ENCODE results near the gene SURF2. TPM values are rescaled to one million over a fixed set of nuclear protein-coding genes. Genes with fewer than 3 reads are reported as not detected.
A peak's percentile ranks its signal among the peaks of the same experiment; 100 is the strongest.

The SURF2 gene
- total RNA-seq, 1 donor from 2014 or later = 14.5 TPM

- DNase-seq = no peak
- intact Hi-C loops (cut with micrococcal nuclease) = no loop called here
- ATAC-seq = no peak
Measured at GRCh38 chr9:133351526-133351907, 4.8 kb upstream of the SURF2 start.

DNA sequence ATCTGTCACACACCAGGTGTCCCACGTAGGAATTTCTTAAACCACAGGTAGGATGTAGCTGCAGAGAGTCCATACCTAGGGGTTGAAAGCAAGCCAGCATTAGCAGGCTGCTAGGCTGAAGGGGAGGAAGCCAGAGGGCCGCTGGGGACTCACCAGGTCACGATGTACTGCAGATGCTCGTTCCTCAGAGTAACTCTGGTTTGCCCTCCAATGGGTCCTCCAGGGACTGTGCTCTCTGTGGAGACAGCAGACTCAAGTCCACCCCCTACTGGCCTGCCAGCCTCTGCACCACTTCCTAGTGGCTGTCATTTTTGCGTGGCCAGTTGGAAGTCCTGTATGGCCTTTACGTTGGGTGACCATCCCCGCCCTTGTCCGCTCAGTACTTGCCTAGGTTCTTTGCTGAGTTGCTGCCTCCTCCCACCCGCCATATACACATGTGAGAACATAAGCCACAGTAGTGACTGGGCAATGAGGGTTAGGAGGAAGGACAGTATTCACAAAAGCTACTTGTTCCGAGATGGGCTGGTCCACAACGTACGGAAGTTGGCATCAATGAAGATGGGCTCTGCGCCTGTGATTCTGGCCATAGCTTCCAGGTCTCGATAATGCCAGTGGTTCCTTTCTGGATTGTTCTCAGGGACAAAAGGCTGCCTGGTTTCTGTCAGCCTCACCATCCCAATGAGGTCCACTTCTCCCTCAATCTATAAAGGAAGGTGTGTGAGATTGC, 4.3 kb upstream of the SURF2 start:
- no peak for ATAC-seq
- DNase-seq = no peak
- intact Hi-C loops (cut with micrococcal nuclease) = no loop called here

- intact Hi-C loops (cut with micrococcal nuclease) = no loop called here
- ATAC-seq (no peak), DNase-seq (peak; percentile 15)
Measured at GRCh38 chr9:133352635-133353340, 3.6 kb upstream of the SURF2 start.

GRCh38 chr9:133353548-133353947, 2.8 kb upstream of the SURF2 start:
- intact Hi-C loops (cut with micrococcal nuclease) = no loop called here
- DNase-seq (peak; percentile 11), ATAC-seq (no peak)

- intact Hi-C loops (cut with micrococcal nuclease) = no loop called here
- ATAC-seq (no peak), DNase-seq (no peak)
Measured at GRCh38 chr9:133354766-133355165, 1.6 kb upstream of the SURF2 start.

DNA sequence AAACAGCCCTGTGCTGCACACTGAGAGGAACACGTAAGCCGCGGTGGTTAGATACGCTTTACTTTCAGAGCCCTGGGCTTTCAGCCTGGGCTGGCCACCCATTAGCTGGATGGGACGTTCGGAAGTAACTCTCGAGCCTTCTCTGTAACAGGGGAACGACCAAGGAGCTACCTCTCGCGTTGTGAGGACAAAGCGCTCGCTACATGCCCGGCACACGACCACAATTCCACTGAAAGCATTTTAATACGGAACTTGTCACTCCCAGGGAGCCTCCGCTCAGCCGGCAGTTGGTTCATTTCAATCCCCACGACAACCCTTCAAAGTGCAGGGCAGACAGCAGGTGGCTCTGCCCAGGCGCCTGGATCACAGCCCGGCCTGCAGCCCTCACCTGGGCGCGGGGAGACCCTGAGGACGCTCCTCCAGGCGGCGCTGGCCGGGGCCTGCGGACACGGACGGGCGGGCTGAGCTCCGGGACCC, 431 bp upstream of the SURF2 start:
- ATAC-seq = peak; percentile 9
- intact Hi-C loops (cut with micrococcal nuclease) = no loop called here
- no peak for DNase-seq

DNA sequence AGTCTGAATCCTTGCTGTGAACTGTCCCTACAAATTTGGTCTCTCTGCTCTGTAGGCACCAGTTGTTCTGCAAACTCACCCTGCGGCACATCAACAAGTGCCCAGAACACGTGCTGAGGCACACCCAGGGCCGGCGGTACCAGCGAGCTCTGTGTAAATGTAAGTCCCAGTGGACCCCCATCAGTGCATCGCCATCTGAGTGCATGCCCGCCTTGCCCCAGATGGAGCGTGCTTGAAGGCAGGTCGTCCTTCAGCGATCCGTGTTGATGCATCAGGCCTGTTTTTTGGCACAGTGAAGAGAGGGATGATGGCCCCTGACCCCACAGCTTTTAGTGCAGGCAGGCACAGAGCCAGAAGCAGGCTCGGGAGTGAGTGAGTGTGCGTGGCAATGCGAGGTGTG, 1.3 kb downstream of the SURF2 start:
- ATAC-seq = no peak
- DNase-seq = peak; percentile 26
- intact Hi-C loops (cut with micrococcal nuclease) = no loop called here

- DNase-seq (no peak), ATAC-seq (no peak)
- intact Hi-C loops (cut with micrococcal nuclease) = no loop called here
Measured at GRCh38 chr9:133359399-133360175, 3.2 kb downstream of the SURF2 start.

GRCh38 chr9:133360400-133361393, 4.3 kb downstream of the SURF2 start:
- intact Hi-C loops (cut with micrococcal nuclease) = no loop called here
- DNase-seq = no peak
- ATAC-seq = no peak

DNA sequence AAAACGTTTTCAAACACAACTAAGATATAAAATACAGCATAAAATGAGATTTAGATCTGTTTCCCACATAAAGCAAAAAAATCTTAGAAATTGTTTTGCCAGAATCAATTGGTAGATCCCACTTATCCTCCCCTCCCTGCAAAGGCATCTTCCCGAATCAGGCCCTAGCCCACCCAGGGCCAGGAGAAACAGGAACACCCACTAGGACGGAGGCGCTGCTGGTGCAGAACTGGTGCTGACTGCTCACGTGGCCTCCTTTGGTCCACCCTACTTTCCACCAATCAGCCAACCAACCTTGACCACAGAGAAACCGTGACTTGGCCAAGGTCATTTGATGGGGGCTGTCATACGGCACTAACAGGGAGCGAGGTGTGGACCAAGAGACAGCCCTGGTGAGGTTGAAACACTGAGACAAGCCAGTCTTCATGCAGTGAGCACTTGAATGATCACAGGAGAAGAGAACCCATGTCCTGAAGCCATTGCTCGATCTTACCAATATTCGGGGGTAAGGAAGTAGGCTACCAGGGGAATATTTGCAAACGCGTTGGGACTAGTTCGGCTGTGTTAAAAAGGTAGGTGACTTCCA, 5.2 kb downstream of the SURF2 start:
- ATAC-seq = no peak
- no peak for DNase-seq
- intact Hi-C loops (cut with micrococcal nuclease) = no loop called here

DNA sequence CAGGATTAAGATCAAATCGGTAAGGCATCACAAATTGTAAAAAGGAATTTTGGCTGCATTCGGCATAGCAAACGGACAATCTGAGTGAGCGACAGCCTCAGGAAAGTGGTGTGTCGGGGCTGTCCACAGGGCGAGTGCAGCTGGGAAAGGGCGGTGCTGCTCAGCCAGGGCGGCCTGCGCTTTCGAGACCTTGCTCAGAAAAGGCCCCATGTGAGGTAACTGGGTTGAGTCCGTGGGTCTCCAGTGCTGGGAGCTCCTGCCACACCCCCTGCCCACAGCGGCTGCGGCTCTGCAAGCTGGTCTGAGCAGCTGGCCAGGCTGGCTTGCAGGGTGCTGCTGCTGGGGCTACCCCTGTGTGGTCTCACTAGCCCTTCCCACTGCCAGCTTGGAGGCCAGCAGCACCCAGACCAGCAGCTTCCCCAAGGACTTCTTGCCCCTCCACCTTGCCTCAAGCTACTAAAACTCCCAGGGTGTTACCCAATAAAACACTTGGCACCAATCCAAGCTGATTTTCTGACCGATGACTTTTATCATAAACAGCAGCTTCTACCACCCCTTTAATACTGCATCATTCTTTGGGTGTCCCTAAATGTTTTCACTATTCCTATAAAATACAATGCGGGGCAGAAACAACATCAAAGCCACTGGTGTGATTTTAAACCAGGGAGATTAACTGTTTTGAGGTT, 6.2 kb downstream of the SURF2 start:
- ATAC-seq (no peak), DNase-seq (no peak)
- intact Hi-C loops (cut with micrococcal nuclease) = no loop called here

- DNase-seq (no peak), ATAC-seq (no peak)
- intact Hi-C loops (cut with micrococcal nuclease) = no loop called here
Measured at GRCh38 chr9:133366435-133366834, 10.1 kb downstream of the SURF2 start.

DNA sequence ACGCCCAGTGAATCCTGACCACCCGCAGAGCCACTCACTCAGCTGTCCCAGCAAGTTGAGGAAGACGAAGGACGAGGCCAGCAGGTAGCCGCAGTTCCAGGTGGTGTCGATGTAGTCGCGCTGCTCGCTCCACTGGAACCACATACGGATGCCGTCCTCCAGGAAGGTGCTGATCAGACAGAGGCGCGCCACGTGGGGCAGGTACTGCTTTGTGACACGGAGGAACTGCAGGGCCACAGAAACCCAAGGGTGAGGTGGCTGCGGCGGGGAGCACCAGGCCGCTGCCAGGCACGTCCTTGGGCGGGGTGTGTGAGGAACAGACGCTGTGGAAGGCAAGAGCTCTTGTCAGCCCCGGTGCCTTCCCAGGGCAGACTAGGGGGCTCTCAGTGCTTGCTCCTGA, 10.9 kb downstream of the SURF2 start:
- intact Hi-C loops (cut with micrococcal nuclease) = no loop called here
- no peak for ATAC-seq
- DNase-seq = no peak

- ATAC-seq (no peak), DNase-seq (no peak)
- intact Hi-C loops (cut with micrococcal nuclease) = no loop called here
Measured at GRCh38 chr9:133367778-133368177, 11.4 kb downstream of the SURF2 start.

GRCh38 chr9:133368249-133368881, 12.0 kb downstream of the SURF2 start:
- intact Hi-C loops (cut with micrococcal nuclease) = no loop called here
- DNase-seq = no peak
- no peak for ATAC-seq

DNA sequence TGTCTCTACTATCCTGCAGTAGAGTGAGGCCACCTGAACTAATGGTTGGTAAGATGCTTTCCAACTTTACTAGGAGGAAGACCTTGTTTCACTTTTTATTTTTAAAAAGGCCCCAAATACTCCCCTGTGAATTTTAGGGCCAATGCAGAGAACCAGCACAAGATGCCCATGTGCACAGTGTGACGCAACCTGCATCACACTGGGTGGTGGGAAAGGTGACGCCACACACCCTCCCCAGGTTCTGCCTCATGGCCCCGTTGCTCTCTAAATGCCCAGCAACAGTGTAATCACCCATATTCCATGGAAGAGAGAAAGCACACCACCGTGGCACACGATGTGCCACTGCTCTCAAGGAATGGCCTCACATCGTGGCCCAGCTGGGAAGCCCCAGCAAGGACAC, 13.1 kb downstream of the SURF2 start:
- DNase-seq (no peak), ATAC-seq (no peak)
- intact Hi-C loops (cut with micrococcal nuclease) = no loop called here

GRCh38 chr9:133369933-133370332, 13.6 kb downstream of the SURF2 start:
- DNase-seq = no peak
- ATAC-seq = no peak
- intact Hi-C loops (cut with micrococcal nuclease) = no loop called here

GRCh38 chr9:133370685-133371084, 14.3 kb downstream of the SURF2 start:
- intact Hi-C loops (cut with micrococcal nuclease) = no loop called here
- ATAC-seq = no peak
- DNase-seq = no peak
